HepG2 (cell line): ENCODE measurements around the gene ZNF444. TPM values are rescaled to one million over a fixed set of nuclear protein-coding genes. Genes with fewer than 3 reads are reported as not detected.

Experiments used
- ATAC-seq: fragments of 200-7000 bp; cut with Tn5 transposase; 3 replicates; pipeline ENCODE4 v1.9.1; 2020; ENCODE audit warnings: mild to moderate bottlenecking, moderate library complexity
- BruUV-seq: library from RNA; stranded (reverse); fragments of 400-500 nt; replicated peaks from 2 replicates; lab custom pipeline; 2021; lab: Mats Ljungman, UMichigan
- CTCF ChIA-PET: fragments of 300-600 bp; formaldehyde crosslinking; extraction: SDS; loops from one replicate; lab custom pipeline; 2021; ENCODE audit warnings: low total read pairs, inconsistent platforms, low intra/inter-chr PET ratio; lab: Yijun Ruan, JAX
- POLR2A ChIA-PET: fragments of 350-600 bp; sonication (Branson Sonifier 250); formaldehyde crosslinking; loops from one replicate; lab custom pipeline; 2020; ENCODE audit warnings: antibody characterized with exemption, inconsistent platforms; lab: Yijun Ruan, JAX
- DNase-seq: peaks from one replicate; pipeline ENCODE4 v3.0.0-alpha.2; 2015; ENCODE audit warnings: low spot score
- FAIRE-seq: peaks from 3 replicates; lab custom pipeline; 2011; peaks lifted over from hg19 to GRCh38; lab: Jason Lieb, UNC
- H2AFZ ChIP-seq: one replicate; pipeline ENCODE4 v1.6.1; 2011; ENCODE audit warnings: low read length, inconsistent platforms
- H3K27ac ChIP-seq: fragments of 300-600 bp; 3 replicates; pipeline ENCODE4 v1.8.0; 2011; ENCODE audit warnings: mixed run types, mild to moderate bottlenecking, mixed read lengths, low read length, inconsistent platforms; ENCODE audit not compliant: insufficient read depth; ENCODE audit errors: extremely low read length
- H3K27me3 ChIP-seq, 2 experiments: fragments of 200-600 bp in 1 of 2; 2 replicates in 1 of 2; 3 replicates in 1 of 2; pipeline versions ENCODE4 v1.6.0 to v1.8.0; 2011; ENCODE audit warnings: low read length in 2 of 2, mild to moderate bottlenecking in 2 of 2, moderate library complexity in 2 of 2, inconsistent platforms in 1 of 2; ENCODE audit not compliant: insufficient read depth in 2 of 2, control insufficient read depth in 1 of 2
- H3K36me3 ChIP-seq, 2 experiments: fragments of 200-600 bp in 1 of 2; replicated peaks in 1 of 2; 2 replicates in 1 of 2; 3 replicates in 1 of 2; pipeline versions ENCODE4 v1.5.1 to v1.8.0; 2011; ENCODE audit warnings: low read length in 2 of 2, inconsistent platforms in 1 of 2; ENCODE audit not compliant: insufficient read depth in 2 of 2, control insufficient read depth in 1 of 2
- H3K4me1 ChIP-seq: 2 replicates; pipeline ENCODE4 v1.5.1; 2012; ENCODE audit warnings: low read length, inconsistent platforms; ENCODE audit not compliant: insufficient read depth
- H3K4me2 ChIP-seq: 2 replicates; pipeline ENCODE4 v1.6.0; 2011; ENCODE audit warnings: low read depth, low read length, inconsistent platforms
- H3K4me3 ChIP-seq, 3 experiments: fragments of 200-600 bp in 1 of 3; sonication (generic), shearing (Covaris generic) in 1 of 3; replicated peaks in 1 of 3; 2 replicates each; pipeline ENCODE4 v1.5.1; 2011 to 2016; ENCODE audit warnings: low read length in 3 of 3, inconsistent platforms in 2 of 3, low read depth in 2 of 3, mild to moderate bottlenecking in 2 of 3, control low read depth in 1 of 3, mixed read lengths in 1 of 3; ENCODE audit not compliant: insufficient read depth in 1 of 3
- H3K79me2 ChIP-seq: one replicate; pipeline ENCODE4 v1.6.1; 2011; ENCODE audit warnings: low read length, inconsistent platforms; ENCODE audit not compliant: insufficient read depth
- H3K9ac ChIP-seq: 2 replicates; pipeline ENCODE4 v1.6.0; 2011; ENCODE audit warnings: mild to moderate bottlenecking, low read depth, low read length, inconsistent platforms; ENCODE audit not compliant: insufficient read depth
- H3K9me3 ChIP-seq: 2 replicates; pipeline ENCODE4 v1.5.1; 2012; ENCODE audit warnings: mild to moderate bottlenecking, low read length
- H4K20me1 ChIP-seq: 2 replicates; pipeline ENCODE4 v1.6.0; 2011; ENCODE audit warnings: inconsistent platforms, mild to moderate bottlenecking, low read length, moderate library complexity; ENCODE audit not compliant: insufficient read depth
- AGO2 ChIP-seq: fragments of 200-400 bp; formaldehyde crosslinking; optimal IDR thresholded peaks from 2 replicates; pipeline ENCODE3; 2017; ENCODE audit warnings: mild to moderate bottlenecking, low read depth, low read length, moderate library complexity
- FOXP1 ChIP-seq, 2 experiments: fragments of 450-650 bp in 1 of 2; IDR thresholded peaks; 2 replicates each; pipeline ENCODE4 v1.6.1; 2017 to 2018; ENCODE audit warnings: antibody characterized with exemption in 1 of 2
- HES4 ChIP-seq: sonication (generic); formaldehyde crosslinking; IDR thresholded peaks from 2 replicates; pipeline ENCODE4 v1.9.0; 2021; ENCODE audit warnings: mild to moderate bottlenecking, missing genetic modification reagents, borderline replicate concordance
- KLF15 ChIP-seq: sonication (generic); formaldehyde crosslinking; IDR thresholded peaks from 2 replicates; pipeline ENCODE4 v1.8.1; 2023; ENCODE audit warnings: borderline replicate concordance, mild to moderate bottlenecking, inconsistent platforms, missing genetic modification reagents, mixed read lengths
- MAFF ChIP-seq: IDR thresholded peaks from 2 replicates; pipeline ENCODE4 v1.6.1; 2011; ENCODE audit warnings: low read depth, low read length, improper control_type of control experiment
- RAD21 ChIP-seq: fragments of 450-650 bp; formaldehyde crosslinking; IDR thresholded peaks from 2 replicates; pipeline ENCODE4 v1.5.0; 2020; ENCODE audit warnings: mild to moderate bottlenecking
- SMAD1 ChIP-seq: sonication (generic); formaldehyde crosslinking; IDR thresholded peaks from 2 replicates; pipeline ENCODE4 v1.4.0; 2020; ENCODE audit warnings: missing genetic modification reagents, low read depth, mild to moderate bottlenecking, borderline replicate concordance
- STAG1 ChIP-seq: sonication (generic); formaldehyde crosslinking; IDR thresholded peaks from 2 replicates; pipeline ENCODE4 v1.4.0; 2020; ENCODE audit warnings: missing genetic modification reagents
- ZBTB38 ChIP-seq: sonication (generic); formaldehyde crosslinking; IDR thresholded peaks from 2 replicates; pipeline ENCODE4 v1.5.1; 2020; ENCODE audit warnings: mild to moderate bottlenecking, missing genetic modification reagents
- ZFP41 ChIP-seq: sonication (generic); formaldehyde crosslinking; IDR thresholded peaks from 2 replicates; pipeline ENCODE4 v1.4.0; 2020; ENCODE audit warnings: mild to moderate bottlenecking, missing genetic modification reagents, borderline replicate concordance
- ZNF207 ChIP-seq: fragments of 450-650 bp; IDR thresholded peaks from 2 replicates; pipeline ENCODE4 v1.6.1; 2016; ENCODE audit warnings: antibody characterized with exemption, borderline replicate concordance
- ZNF768 ChIP-seq: sonication (generic); formaldehyde crosslinking; IDR thresholded peaks from 2 replicates; pipeline ENCODE4 v1.4.0; 2020; ENCODE audit warnings: missing genetic modification reagents
- ZNF788 ChIP-seq: sonication (generic); formaldehyde crosslinking; IDR thresholded peaks from 2 replicates; pipeline ENCODE4 v1.5.0; 2020; ENCODE audit warnings: mild to moderate bottlenecking, missing genetic modification reagents, borderline replicate concordance
- WGBS: methylation state at CpG from one replicate; pipeline ENCODE4 v1.1.6; 2017; ENCODE audit warnings: low lambda C conversion rate; 5-methylcytosine and 5-hydroxymethylcytosine counted together
- in situ Hi-C: cut with HindIII; loops from 2 replicates; pipeline ENCODE4 v1.10.0; 2017; ENCODE audit warnings: low pct_unique_long_range_greater_than_20kb; ENCODE audit not compliant: extremely low pct_ligation_motif_present
- intact Hi-C: fragments of 100-400 bp; cut with micrococcal nuclease; formaldehyde crosslinking; loops from one replicate; pipeline ENCODE4 v1.10.0; 2022; ENCODE audit not compliant: unreplicated experiment
- polyA plus RNA-seq, 8 experiments: library from polyadenylated mRNA; depleted of rRNA in 3 of 8; stranded (reverse) in 7 of 8; unstranded in 1 of 8; fragments of >200 nt; fragmentation: Illumina TruSeq in 4 of 8; extraction: Trizol in 4 of 8; gene quantifications; 2 replicates each; pipeline versions ENCODE4 v1.2.1 to v1.2.3, GENCODE V29; 2011 to 2016; ENCODE audit warnings: low read depth in 4 of 8, missing spikeins in 1 of 8, mixed read lengths in 1 of 8; ENCODE audit not compliant: insufficient read depth in 1 of 8
- total RNA-seq, 5 experiments: library from RNA; depleted of rRNA; stranded (reverse); fragments of >200 nt; fragmentation: Illumina TruSeq; extraction: Trizol; gene quantifications; 2 replicates each; pipeline ENCODE4 v1.2.3, GENCODE V29; 2016; ENCODE audit warnings: low read depth in 1 of 5
- TF ChIP-seq, protein P1 (sequence below): IDR thresholded peaks from 2 replicates; pipeline ENCODE4 v1.6.1; 2016; ENCODE audit warnings: low read depth, control low read depth
- TF ChIP-seq, protein P2 (sequence below): sonication (generic); formaldehyde crosslinking; IDR thresholded peaks from 2 replicates; pipeline ENCODE4 v1.4.0; 2020; ENCODE audit warnings: missing genetic modification reagents
- TF ChIP-seq, protein P3 (sequence below): sonication (generic); formaldehyde crosslinking; IDR thresholded peaks from 2 replicates; pipeline ENCODE4 v1.5.1; 2020; ENCODE audit warnings: mild to moderate bottlenecking, missing genetic modification reagents, moderate library complexity

Gene ZNF444
- total and polyA plus RNA-seq, 2 of the 13 experiments (the other 11 are each of a cell fraction or from before 2014, with no cell fraction given): 27.4 to 30.3 TPM

- peak; percentile 67 for ATAC-seq
- H3K4me1 ChIP-seq: peaks cover 28% of the 10 kb centered on the region
- no peak overlapping the region for H2AFZ ChIP-seq
- H3K27me3 ChIP-seq: no peaks in the 10 kb centered on the region
- CTCF ChIA-PET: interaction anchor here (1.1 to 1.4 kb wide), 3 partner anchors 17 to 51 kb away, joined by 4 read pairs; no protein-coding TSS in a partner anchor
- no peak for DNase-seq
- POLR2A ChIA-PET: interaction anchor here (0.7 to 4.9 kb wide), 2 partner anchors 13 to 44 kb away, joined by 5 to 52 read pairs; partner anchors contain the start of gene ZNF444
- no peak for FAIRE-seq
- H3K79me2 ChIP-seq: peaks cover 21% of the 10 kb centered on the region
- in situ Hi-C loops: no loop called here
- no peak overlapping the region for H3K27ac ChIP-seq
- no peak overlapping the region for H3K9ac ChIP-seq
- no peak overlapping the region for H3K4me3 ChIP-seq
- no peaks in the 10 kb centered on the region for H3K9me3 ChIP-seq
- no peak overlapping the region for H3K4me2 ChIP-seq
- 93% methylated on average over 10 of the region's 17 CpGs for WGBS
- no TSS peak for BruUV-seq
- H4K20me1 ChIP-seq: peaks cover 19% of the 10 kb centered on the region; the same call in 1 of the 2 replicates
- peaks cover 17 to 64% of the 10 kb centered on the region in 2 experiments for H3K36me3 ChIP-seq
- intact Hi-C loops: no loop called here
- TF ChIP-seq KLF15: no peak
- TF ChIP-seq SMAD1: no peak
- TF ChIP-seq ZBTB38 (CRISPR knock-in tag): peak; percentile 53; the same call in 1 of the 2 replicates
- TF ChIP-seq STAG1 (CRISPR knock-in tag): peak; percentile 52; the same call in 1 of the 2 replicates
- TF ChIP-seq HES4: 0 out of 2 replicates have a peak, but pooled peaks have one; percentile 32
- TF ChIP-seq RAD21 (CRISPR knock-in tag): peak; percentile 68
- peak; percentile 20; the same call in 1 of the 2 replicates for TF ChIP-seq MAFF
- TF ChIP-seq, protein P1, sequence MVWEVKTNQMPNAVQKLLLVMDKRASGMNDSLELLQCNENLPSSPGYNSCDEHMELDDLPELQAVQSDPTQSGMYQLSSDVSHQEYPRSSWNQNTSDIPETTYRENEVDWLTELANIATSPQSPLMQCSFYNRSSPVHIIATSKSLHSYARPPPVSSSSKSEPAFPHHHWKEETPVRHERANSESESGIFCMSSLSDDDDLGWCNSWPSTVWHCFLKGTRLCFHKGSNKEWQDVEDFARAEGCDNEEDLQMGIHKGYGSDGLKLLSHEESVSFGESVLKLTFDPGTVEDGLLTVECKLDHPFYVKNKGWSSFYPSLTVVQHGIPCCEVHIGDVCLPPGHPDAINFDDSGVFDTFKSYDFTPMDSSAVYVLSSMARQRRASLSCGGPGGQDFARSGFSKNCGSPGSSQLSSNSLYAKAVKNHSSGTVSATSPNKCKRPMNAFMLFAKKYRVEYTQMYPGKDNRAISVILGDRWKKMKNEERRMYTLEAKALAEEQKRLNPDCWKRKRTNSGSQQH (CRISPR knock-in tag): no peak
- peak; percentile 52 for TF ChIP-seq AGO2
- TF ChIP-seq, protein P2, sequence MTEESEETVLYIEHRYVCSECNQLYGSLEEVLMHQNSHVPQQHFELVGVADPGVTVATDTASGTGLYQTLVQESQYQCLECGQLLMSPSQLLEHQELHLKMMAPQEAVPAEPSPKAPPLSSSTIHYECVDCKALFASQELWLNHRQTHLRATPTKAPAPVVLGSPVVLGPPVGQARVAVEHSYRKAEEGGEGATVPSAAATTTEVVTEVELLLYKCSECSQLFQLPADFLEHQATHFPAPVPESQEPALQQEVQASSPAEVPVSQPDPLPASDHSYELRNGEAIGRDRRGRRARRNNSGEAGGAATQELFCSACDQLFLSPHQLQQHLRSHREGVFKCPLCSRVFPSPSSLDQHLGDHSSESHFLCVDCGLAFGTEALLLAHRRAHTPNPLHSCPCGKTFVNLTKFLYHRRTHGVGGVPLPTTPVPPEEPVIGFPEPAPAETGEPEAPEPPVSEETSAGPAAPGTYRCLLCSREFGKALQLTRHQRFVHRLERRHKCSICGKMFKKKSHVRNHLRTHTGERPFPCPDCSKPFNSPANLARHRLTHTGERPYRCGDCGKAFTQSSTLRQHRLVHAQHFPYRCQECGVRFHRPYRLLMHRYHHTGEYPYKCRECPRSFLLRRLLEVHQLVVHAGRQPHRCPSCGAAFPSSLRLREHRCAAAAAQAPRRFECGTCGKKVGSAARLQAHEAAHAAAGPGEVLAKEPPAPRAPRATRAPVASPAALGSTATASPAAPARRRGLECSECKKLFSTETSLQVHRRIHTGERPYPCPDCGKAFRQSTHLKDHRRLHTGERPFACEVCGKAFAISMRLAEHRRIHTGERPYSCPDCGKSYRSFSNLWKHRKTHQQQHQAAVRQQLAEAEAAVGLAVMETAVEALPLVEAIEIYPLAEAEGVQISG (CRISPR knock-in tag): peak; percentile 35; the same call in 1 of the 2 replicates
- no peak for TF ChIP-seq ZNF207
- TF ChIP-seq ZNF768 (CRISPR knock-in tag): peak; percentile 16; the same call in 1 of the 2 replicates
- TF ChIP-seq, protein P3, sequence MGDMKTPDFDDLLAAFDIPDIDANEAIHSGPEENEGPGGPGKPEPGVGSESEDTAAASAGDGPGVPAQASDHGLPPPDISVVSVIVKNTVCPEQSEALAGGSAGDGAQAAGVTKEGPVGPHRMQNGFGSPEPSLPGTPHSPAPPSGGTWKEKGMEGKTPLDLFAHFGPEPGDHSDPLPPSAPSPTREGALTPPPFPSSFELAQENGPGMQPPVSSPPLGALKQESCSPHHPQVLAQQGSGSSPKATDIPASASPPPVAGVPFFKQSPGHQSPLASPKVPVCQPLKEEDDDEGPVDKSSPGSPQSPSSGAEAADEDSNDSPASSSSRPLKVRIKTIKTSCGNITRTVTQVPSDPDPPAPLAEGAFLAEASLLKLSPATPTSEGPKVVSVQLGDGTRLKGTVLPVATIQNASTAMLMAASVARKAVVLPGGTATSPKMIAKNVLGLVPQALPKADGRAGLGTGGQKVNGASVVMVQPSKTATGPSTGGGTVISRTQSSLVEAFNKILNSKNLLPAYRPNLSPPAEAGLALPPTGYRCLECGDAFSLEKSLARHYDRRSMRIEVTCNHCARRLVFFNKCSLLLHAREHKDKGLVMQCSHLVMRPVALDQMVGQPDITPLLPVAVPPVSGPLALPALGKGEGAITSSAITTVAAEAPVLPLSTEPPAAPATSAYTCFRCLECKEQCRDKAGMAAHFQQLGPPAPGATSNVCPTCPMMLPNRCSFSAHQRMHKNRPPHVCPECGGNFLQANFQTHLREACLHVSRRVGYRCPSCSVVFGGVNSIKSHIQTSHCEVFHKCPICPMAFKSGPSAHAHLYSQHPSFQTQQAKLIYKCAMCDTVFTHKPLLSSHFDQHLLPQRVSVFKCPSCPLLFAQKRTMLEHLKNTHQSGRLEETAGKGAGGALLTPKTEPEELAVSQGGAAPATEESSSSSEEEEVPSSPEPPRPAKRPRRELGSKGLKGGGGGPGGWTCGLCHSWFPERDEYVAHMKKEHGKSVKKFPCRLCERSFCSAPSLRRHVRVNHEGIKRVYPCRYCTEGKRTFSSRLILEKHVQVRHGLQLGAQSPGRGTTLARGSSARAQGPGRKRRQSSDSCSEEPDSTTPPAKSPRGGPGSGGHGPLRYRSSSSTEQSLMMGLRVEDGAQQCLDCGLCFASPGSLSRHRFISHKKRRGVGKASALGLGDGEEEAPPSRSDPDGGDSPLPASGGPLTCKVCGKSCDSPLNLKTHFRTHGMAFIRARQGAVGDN (CRISPR knock-in tag): peak; percentile 56
- TF ChIP-seq ZFP41 (CRISPR knock-in tag): no peak
- TF ChIP-seq ZNF788 (CRISPR knock-in tag): 0 out of 2 replicates have a peak, but pooled peaks have one; percentile 20
- TF ChIP-seq FOXP1 (IDR thresholded peaks at IDR 0.05): no peak
- no peak for TF ChIP-seq FOXP1 (CRISPR knock-in tag; IDR thresholded peaks at IDR 0.05)
These were observed 14.1 kb downstream of the ZNF444 start for GRCh38 chr19:56155124-56155687.
